GM12874 (cell line): ENCODE measurements around the gene ACTG2.

Experiments
- TF ChIP-seq, protein P1 (sequence below): IDR thresholded peaks from 2 replicates; pipeline ENCODE4 v1.5.1; 2011; ENCODE audit warnings: low read depth, mild to moderate bottlenecking, control low read depth, low read length, moderate library complexity; ENCODE audit not compliant: insufficient read depth

Gene ACTG2

DNA sequence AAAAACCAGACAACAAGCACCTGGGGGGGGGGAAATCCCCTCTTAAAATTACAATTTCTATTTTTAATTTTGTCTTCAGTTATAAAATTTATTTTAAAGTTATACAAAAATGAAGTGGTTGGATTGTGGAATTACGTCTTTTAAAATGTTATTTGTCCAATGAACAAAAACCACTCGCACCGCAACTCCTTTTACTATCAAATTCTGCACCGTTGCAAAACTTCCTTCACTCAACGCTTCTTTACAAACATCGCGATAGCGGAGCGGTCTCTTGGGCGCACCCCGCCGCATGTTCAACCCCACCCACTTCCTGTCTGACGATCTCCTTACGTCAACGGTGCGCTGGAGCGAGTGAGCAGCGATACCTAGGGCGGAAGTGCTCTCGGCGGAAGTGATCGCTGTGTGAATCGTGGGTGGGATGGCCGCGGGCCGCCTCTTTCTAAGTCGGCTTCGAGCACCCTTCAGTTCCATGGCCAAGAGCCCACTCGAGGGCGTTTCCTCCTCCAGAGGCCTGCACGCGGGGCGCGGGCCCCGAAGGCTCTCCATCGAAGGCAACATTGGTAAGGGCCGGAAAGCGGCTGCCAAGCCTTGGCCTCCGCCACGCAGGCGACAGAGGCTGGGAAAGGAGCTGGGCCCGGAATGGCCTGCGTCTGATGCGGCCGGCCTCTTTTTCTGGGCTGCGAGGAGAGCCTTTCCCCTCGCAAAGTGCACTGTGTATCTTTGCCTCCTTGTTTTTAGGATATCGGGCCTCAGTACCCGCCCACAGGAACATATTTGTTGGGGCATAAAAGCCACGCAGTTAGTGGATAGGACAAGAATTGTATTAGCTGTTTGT is 33.9 kb downstream of the ACTG2 start, which contains the start of gene DGUOK:
Gene DGUOK (plus strand): TSS at position 388 of the 835 bp plus-strand sequence. CDS start 31 bp downstream, at position 419.
- TF ChIP-seq, protein P1, sequence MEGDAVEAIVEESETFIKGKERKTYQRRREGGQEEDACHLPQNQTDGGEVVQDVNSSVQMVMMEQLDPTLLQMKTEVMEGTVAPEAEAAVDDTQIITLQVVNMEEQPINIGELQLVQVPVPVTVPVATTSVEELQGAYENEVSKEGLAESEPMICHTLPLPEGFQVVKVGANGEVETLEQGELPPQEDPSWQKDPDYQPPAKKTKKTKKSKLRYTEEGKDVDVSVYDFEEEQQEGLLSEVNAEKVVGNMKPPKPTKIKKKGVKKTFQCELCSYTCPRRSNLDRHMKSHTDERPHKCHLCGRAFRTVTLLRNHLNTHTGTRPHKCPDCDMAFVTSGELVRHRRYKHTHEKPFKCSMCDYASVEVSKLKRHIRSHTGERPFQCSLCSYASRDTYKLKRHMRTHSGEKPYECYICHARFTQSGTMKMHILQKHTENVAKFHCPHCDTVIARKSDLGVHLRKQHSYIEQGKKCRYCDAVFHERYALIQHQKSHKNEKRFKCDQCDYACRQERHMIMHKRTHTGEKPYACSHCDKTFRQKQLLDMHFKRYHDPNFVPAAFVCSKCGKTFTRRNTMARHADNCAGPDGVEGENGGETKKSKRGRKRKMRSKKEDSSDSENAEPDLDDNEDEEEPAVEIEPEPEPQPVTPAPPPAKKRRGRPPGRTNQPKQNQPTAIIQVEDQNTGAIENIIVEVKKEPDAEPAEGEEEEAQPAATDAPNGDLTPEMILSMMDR: no peak

- TF ChIP-seq, protein P1: no peak
Measured at GRCh38 chr2:73927344-73927743, 34.5 kb downstream of the ACTG2 start.

DNA sequence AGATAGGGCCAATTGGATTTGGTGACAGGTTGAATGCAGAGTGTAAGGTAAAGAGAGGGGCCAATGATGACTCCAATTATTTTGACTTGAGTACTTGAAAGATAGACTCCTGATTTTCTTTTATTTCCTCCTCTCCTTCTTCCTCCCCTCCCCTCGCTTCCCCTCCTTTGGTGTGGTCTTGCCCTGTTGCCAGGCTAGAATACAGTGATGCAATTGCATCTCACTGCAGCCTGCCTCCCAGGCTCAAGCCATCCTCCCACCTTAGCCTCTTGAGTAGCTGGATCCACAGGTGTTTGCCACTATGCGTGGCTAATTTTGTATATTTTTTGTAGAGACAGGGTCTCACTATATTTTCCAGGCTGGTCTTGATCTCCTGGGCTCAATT is 36.1 kb downstream of the ACTG2 start:
- TF ChIP-seq, protein P1: no peak

DNA sequence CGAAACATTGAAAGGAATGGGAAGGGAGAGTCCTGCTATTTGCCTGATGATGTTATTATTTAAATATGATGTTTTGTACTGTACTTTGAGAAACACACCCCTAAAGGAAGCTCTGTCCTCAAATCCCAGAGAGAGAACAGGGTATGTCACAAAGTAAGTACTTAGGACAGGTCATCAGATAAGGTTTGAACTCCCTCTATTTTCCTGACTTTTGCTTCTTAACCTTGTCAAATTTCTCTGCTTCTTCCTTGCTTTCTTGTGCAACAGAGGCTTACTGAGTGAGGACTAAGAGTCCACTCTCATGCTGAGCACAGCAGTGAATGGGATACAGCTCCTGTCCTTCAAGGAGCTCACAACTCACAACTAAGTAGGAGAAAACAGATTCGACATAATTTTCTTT is 37.6 kb downstream of the ACTG2 start:
- TF ChIP-seq, protein P1: no peak

- TF ChIP-seq, protein P1: no peak
Measured at GRCh38 chr2:73931531-73932500, 39.0 kb downstream of the ACTG2 start.

DNA sequence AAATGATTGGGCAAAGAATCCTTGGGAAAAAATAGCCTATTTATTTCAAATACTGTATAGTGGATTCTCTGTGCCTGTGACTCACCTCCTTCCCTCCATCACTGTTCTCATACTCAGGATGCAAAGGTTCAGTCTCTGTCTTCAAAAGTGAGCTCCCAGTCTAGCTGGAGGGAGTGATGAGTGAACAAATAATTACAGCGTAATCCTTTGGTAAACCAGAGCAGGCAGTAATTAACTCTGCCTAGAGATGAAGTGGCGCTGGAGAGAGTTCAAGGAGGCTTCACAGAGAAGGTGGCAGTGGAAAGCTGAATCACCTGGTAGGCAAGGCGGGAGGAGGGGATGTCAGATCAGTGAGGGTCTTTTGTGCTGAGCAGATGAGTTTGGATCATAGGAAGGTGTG is 40.4 kb downstream of the ACTG2 start:
- TF ChIP-seq, protein P1: no peak

- TF ChIP-seq, protein P1: no peak
Measured at GRCh38 chr2:73935641-73936040, 42.8 kb downstream of the ACTG2 start.
